ENCODE results near the gene COL5A1.

DNA sequence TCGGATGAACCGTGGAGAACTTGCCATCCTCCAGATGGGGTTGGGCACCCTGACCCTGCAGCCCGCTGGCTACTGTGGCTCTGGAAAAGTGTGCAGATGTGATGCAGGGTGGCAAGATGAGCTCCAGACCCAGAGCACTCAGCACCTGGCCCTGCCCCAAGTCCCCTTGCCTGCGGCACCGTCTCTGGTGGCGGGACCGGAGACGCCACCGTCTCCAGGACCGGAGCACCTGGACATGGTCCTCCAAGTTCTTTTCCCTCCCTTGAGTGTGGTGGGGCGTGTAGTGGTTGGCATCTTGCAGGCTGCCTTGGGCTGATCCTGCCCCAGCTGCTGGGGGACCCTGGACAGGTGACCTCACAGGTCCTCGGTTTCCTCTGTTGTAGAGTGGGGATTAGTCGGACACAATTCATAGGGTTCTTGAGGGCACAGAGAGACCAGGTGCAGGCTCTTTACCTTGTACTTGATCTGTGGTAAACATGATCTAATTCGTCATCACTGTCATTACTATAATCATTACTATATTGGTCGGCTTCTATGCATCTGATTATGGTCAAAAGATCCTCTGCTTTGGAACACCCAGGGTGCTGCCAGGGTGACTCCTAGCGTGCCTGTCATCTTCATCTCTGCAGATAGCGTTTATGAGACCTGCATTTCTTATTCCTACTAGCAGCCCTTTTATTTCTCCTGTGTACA, 83.5 kb downstream of the COL5A1 start:
- TF ChIP-seq, protein P1, sequence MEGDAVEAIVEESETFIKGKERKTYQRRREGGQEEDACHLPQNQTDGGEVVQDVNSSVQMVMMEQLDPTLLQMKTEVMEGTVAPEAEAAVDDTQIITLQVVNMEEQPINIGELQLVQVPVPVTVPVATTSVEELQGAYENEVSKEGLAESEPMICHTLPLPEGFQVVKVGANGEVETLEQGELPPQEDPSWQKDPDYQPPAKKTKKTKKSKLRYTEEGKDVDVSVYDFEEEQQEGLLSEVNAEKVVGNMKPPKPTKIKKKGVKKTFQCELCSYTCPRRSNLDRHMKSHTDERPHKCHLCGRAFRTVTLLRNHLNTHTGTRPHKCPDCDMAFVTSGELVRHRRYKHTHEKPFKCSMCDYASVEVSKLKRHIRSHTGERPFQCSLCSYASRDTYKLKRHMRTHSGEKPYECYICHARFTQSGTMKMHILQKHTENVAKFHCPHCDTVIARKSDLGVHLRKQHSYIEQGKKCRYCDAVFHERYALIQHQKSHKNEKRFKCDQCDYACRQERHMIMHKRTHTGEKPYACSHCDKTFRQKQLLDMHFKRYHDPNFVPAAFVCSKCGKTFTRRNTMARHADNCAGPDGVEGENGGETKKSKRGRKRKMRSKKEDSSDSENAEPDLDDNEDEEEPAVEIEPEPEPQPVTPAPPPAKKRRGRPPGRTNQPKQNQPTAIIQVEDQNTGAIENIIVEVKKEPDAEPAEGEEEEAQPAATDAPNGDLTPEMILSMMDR (IDR thresholded peaks at IDR 0.05) = no peak
- TF ChIP-seq POLR2A (IDR thresholded peaks at IDR 0.05) (no peak), EP300 (IDR thresholded peaks at IDR 0.05; ENCODE audit: low read depth) (no peak)
